ENCODE results near the gene KCNK10. TPM values are rescaled to one million over a fixed set of nuclear protein-coding genes. Genes with fewer than 3 reads are reported as not detected.

KCNK10 gene
- total and polyA plus RNA-seq, 2 of the 8 experiments (the other 6 are each of a cell fraction or from before 2014, with no cell fraction given): 0.45 to 0.63 TPM

DNA sequence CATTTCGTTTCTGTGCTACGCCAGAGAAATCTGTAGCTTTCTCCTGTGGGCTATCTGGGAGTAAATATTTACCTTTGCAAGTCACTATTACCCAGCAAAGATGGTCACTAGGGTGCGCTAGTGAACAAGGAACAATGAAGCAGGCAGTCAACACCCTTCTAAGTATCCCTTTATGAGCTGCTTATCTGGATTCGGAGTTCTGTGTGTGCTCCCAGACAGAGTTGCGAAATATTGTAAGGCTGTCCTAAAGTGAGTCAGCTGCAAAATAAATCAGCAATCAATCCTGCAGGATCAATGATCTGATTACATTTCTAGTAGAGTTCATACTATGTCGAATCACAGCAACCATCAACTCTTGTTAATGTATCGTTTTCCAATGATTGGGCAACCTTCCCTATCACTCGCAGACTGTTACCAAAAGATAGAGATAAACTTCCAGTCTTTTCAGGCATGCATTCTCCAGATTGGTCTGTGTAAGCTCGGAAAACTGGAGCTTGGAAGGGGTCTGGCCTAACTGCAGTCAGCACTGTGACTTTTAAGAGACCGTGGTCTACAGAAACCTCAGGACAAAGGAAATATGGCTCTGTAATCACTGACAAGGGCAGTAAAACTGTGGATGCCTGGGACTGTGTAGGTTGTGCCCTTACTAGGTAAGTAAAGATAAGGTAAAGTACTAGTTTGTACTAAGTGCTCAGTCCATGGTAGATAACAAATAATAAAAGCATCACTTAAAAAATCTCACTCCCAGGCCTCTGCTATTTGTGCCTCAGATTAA lies 133.5 kb downstream of the KCNK10 start (continued):
- TF ChIP-seq, protein P1, sequence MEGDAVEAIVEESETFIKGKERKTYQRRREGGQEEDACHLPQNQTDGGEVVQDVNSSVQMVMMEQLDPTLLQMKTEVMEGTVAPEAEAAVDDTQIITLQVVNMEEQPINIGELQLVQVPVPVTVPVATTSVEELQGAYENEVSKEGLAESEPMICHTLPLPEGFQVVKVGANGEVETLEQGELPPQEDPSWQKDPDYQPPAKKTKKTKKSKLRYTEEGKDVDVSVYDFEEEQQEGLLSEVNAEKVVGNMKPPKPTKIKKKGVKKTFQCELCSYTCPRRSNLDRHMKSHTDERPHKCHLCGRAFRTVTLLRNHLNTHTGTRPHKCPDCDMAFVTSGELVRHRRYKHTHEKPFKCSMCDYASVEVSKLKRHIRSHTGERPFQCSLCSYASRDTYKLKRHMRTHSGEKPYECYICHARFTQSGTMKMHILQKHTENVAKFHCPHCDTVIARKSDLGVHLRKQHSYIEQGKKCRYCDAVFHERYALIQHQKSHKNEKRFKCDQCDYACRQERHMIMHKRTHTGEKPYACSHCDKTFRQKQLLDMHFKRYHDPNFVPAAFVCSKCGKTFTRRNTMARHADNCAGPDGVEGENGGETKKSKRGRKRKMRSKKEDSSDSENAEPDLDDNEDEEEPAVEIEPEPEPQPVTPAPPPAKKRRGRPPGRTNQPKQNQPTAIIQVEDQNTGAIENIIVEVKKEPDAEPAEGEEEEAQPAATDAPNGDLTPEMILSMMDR (IDR thresholded peaks at IDR 0.05; ENCODE audit: control extremely low read depth in 1 of 3, insufficient read depth in 1 of 3, low read depth in 1 of 3, low read length in 3 of 3): peak in 2 of 3 experiments; percentile 80 to 83; a peak in 3 of 4 replicates
- TF ChIP-seq BRCA1 (IDR thresholded peaks at IDR 0.05; ENCODE audit: low read depth, low read length) (no peak), RXRA (IDR thresholded peaks at IDR 0.05; ENCODE audit: insufficient read depth, low read depth, low read length) (no peak), CEBPB (IDR thresholded peaks at IDR 0.05; ENCODE audit: low read depth, low read length) (peak; percentile 94)

All from H1 (cell line).